ENCODE measurements around the gene OXNAD1. TPM values are rescaled to one million over a fixed set of nuclear protein-coding genes. Genes with fewer than 3 reads are reported as not detected.

Gene OXNAD1
- total RNA-seq, 1 donor = 9.5 TPM

- peak; percentile 17 for DNase-seq (ENCODE audit: low read depth)
- no peak for TF ChIP-seq CTCF (IDR thresholded peaks at IDR 0.05; ENCODE audit: insufficient read depth, low read depth, low read length)
These were observed 12.6 kb upstream of the OXNAD1 start for GRCh38 chr3:16252243-16252978.

GRCh38 chr3:16252988-16253387 lies 12.0 kb upstream of the OXNAD1 start:
- DNase-seq (ENCODE audit: low read depth) = no peak
- no peak overlapping the region for H3K4me3 ChIP-seq (ENCODE audit: low read depth, low read length)
- TF ChIP-seq CTCF (IDR thresholded peaks at IDR 0.05; ENCODE audit: insufficient read depth, low read depth, low read length) = no peak

More at GRCh38 chr3:16252243-16252978, 12.6 kb upstream of the OXNAD1 start:
- H3K4me3 ChIP-seq (ENCODE audit: low read depth, low read length) = no peak overlapping the region

GRCh38 chr3:16253601-16254000 lies 11.4 kb upstream of the OXNAD1 start:
- no peak for TF ChIP-seq CTCF (IDR thresholded peaks at IDR 0.05; ENCODE audit: insufficient read depth, low read depth, low read length)
- peak; percentile 71 for DNase-seq (ENCODE audit: low read depth)

GRCh38 chr3:16254916-16255315 lies 10.1 kb upstream of the OXNAD1 start:
- no peak overlapping the region for H3K4me3 ChIP-seq (ENCODE audit: low read depth, low read length)
- DNase-seq (ENCODE audit: low read depth) = no peak
- TF ChIP-seq CTCF (IDR thresholded peaks at IDR 0.05; ENCODE audit: insufficient read depth, low read depth, low read length) = no peak

More at GRCh38 chr3:16253601-16254000, 11.4 kb upstream of the OXNAD1 start:
- H3K4me3 ChIP-seq (ENCODE audit: low read depth, low read length) = no peak overlapping the region

- no peak for TF ChIP-seq CTCF (IDR thresholded peaks at IDR 0.05; ENCODE audit: insufficient read depth, low read depth, low read length)
- H3K4me3 ChIP-seq (ENCODE audit: low read depth, low read length) = no peak overlapping the region
- no peak for DNase-seq (ENCODE audit: low read depth)
These were observed 9.7 kb upstream of the OXNAD1 start for GRCh38 chr3:16255326-16255725.

GRCh38 chr3:16255726-16256125 lies 9.3 kb upstream of the OXNAD1 start:
- no peak for DNase-seq (ENCODE audit: low read depth)
- H3K4me3 ChIP-seq (ENCODE audit: low read depth, low read length) = no peak overlapping the region
- TF ChIP-seq CTCF (IDR thresholded peaks at IDR 0.05; ENCODE audit: insufficient read depth, low read depth, low read length) = no peak

GRCh38 chr3:16257309-16257708 lies 7.7 kb upstream of the OXNAD1 start:
- no peak for TF ChIP-seq CTCF (IDR thresholded peaks at IDR 0.05; ENCODE audit: insufficient read depth, low read depth, low read length)
- H3K4me3 ChIP-seq (ENCODE audit: low read depth, low read length) = no peak overlapping the region
- no peak for DNase-seq (ENCODE audit: low read depth)
